Stimulated activated CD4-positive, alpha-beta T cell treated with anti-CD3 and anti-CD28 coated beads, Interleukin-1b, Interleukin-23, amount 100 ng/mL, for 48 hours (primary cell): ENCODE data around the gene MINDY1.

Experiments
- DNase-seq: peaks from one replicate; pipeline ENCODE4 v3.0.0-alpha.2; 2020

Gene MINDY1

GRCh38 chr1:150964164-150964489, 42.6 kb downstream of the MINDY1 start:
- DNase-seq, result no peak

- no peak for DNase-seq
Observed at GRCh38 chr1:150963321-150964163, 43.2 kb downstream of the MINDY1 start.

GRCh38 chr1:150961756-150962155, 44.9 kb downstream of the MINDY1 start:
- DNase-seq, result no peak

GRCh38 chr1:150960646-150961045, 46.1 kb downstream of the MINDY1 start:
- no peak for DNase-seq

GRCh38 chr1:150957666-150958065, 49.0 kb downstream of the MINDY1 start:
- no peak for DNase-seq

GRCh38 chr1:150955280-150955679, 51.4 kb downstream of the MINDY1 start:
- no peak for DNase-seq

GRCh38 chr1:150954708-150955107, 52.0 kb downstream of the MINDY1 start:
- no peak for DNase-seq
